Panc1 (cell line): ENCODE results near the gene TPRX2. TPM values are rescaled to one million over a fixed set of nuclear protein-coding genes. Genes with fewer than 3 reads are reported as not detected.

Experiments used
- ATAC-seq: fragments of 200-7000 bp; cut with Tn5 transposase; 2 replicates; pipeline ENCODE4 v1.9.1; 2020; ENCODE audit warnings: mild to moderate bottlenecking, moderate library complexity
- BruUV-seq: library from RNA; stranded (reverse); fragments of 400-500 nt; replicated peaks from 2 replicates; lab custom pipeline; 2021; lab: Mats Ljungman, UMichigan
- CTCF ChIA-PET: fragments of 300-600 bp; sonication (Branson Sonifier 250); formaldehyde crosslinking; loops from one replicate; lab custom pipeline; 2022; ENCODE audit warnings: antibody characterized with exemption; lab: Charles Lee
- POLR2A ChIA-PET: fragments of 300-600 bp; sonication (Branson Sonifier 250); formaldehyde crosslinking; loops from one replicate; lab custom pipeline; 2022; ENCODE audit warnings: antibody characterized with exemption; lab: Charles Lee
- DNase-seq: peaks from one replicate; pipeline ENCODE4 v3.0.0-alpha.2; 2010; ENCODE audit warnings: low read depth, low spot score
- H3K27ac ChIP-seq: 2 replicates; pipeline ENCODE4 v1.5.1; 2011; ENCODE audit warnings: mild to moderate bottlenecking, low read length, inconsistent platforms
- H3K27me3 ChIP-seq: fragments of 200-500 bp; sonication (Bioruptor generic); 2 replicates; pipeline ENCODE4 v1.6.0; 2014; ENCODE audit warnings: low read length, inconsistent platforms; ENCODE audit not compliant: control insufficient read depth, insufficient read depth
- H3K36me3 ChIP-seq: fragments of 200-500 bp; sonication (Bioruptor generic); 2 replicates; pipeline ENCODE4 v1.5.1; 2014; ENCODE audit warnings: inconsistent platforms, mild to moderate bottlenecking, low read length, moderate library complexity; ENCODE audit not compliant: control insufficient read depth, insufficient read depth
- H3K4me1 ChIP-seq: 2 replicates; pipeline ENCODE4 v1.5.1; 2011; ENCODE audit warnings: inconsistent platforms, mild to moderate bottlenecking, low read length, moderate library complexity; ENCODE audit not compliant: control insufficient read depth, insufficient read depth
- H3K4me3 ChIP-seq, 2 experiments: 2 replicates each; pipeline ENCODE4 v1.5.1; 2011 to 2012; ENCODE audit warnings: low read depth in 2 of 2, low read length in 2 of 2, mild to moderate bottlenecking in 2 of 2, inconsistent platforms in 1 of 2, moderate library complexity in 1 of 2
- H3K9me3 ChIP-seq: fragments of 200-500 bp; sonication (Bioruptor generic); 2 replicates; pipeline ENCODE4 v1.5.1; 2014; ENCODE audit warnings: low read depth, mild to moderate bottlenecking, inconsistent platforms, low read length, moderate library complexity; ENCODE audit not compliant: control insufficient read depth, insufficient read depth
- CTCF ChIP-seq: fragments of 450-650 bp; IDR thresholded peaks from 2 replicates; pipeline ENCODE4 v1.5.1; 2017; ENCODE audit warnings: mild to moderate bottlenecking
- POLR2AphosphoS5 ChIP-seq: IDR thresholded peaks from 2 replicates; pipeline ENCODE4 v1.6.1; 2012; ENCODE audit warnings: mild to moderate bottlenecking, low read depth, low read length, moderate library complexity
- REST ChIP-seq, 2 experiments: IDR thresholded peaks; 2 replicates each; pipeline ENCODE4 v1.6.1; 2011 to 2012; ENCODE audit warnings: low read depth in 2 of 2, control low read depth in 1 of 2, low read length in 1 of 2, mild to moderate bottlenecking in 1 of 2, moderate library complexity in 1 of 2; ENCODE audit not compliant: insufficient read depth in 1 of 2
- SIN3A ChIP-seq: IDR thresholded peaks from 2 replicates; pipeline ENCODE4 v1.6.1; 2012; ENCODE audit warnings: low read depth, mild to moderate bottlenecking, low read length, moderate library complexity, borderline replicate concordance; ENCODE audit not compliant: insufficient read depth
- TCF7L2 ChIP-seq: IDR thresholded peaks from 2 replicates; pipeline ENCODE4 v1.6.1; 2011; ENCODE audit warnings: mild to moderate bottlenecking, low read depth, low read length, inconsistent platforms
- in situ Hi-C: cut with HindIII; loops from 2 replicates; pipeline ENCODE4 v1.10.0; 2016; ENCODE audit warnings: low sequenced_read_pairs, low pct_unique_long_range_greater_than_20kb
- intact Hi-C: fragments of 100-400 bp; cut with micrococcal nuclease; formaldehyde crosslinking; loops from one replicate; pipeline ENCODE4 v1.10.0; 2022; ENCODE audit not compliant: unreplicated experiment
- total RNA-seq: library from RNA; stranded (reverse); gene quantifications from one replicate; pipeline ENCODE4 v1.2.1, GENCODE V29; 2021; ENCODE audit not compliant: unreplicated experiment

TPRX2 gene
- total RNA-seq, 1 experiment from 2014 or later: not detected

GRCh38 chr19:47896773-47897172, 37.7 kb downstream of the TPRX2 start:
- in situ Hi-C loops (no loop called here), intact Hi-C loops (no loop called here)
- DNase-seq: no peak
- Histone ChIP-seq H3K27me3 (no peaks in the 10 kb centered on the region), H3K9me3 (no peaks in the 10 kb centered on the region), H3K4me1 (no peaks in the 10 kb centered on the region), H3K4me3 (no peak overlapping the region), H3K27ac (no peak overlapping the region), H3K36me3 (no peaks in the 10 kb centered on the region)
- CTCF ChIA-PET: no interaction called here
- no TSS peak for BruUV-seq
- POLR2A ChIA-PET: no interaction called here
- ATAC-seq: no peak
- no peak for TF ChIP-seq POLR2AphosphoS5
- TF ChIP-seq TCF7L2: no peak
- TF ChIP-seq CTCF: no peak
- no peak for TF ChIP-seq REST (IDR thresholded peaks at IDR 0.05; ENCODE audit: insufficient read depth in 1 of 2, low read depth in 2 of 2, low read length in 1 of 2)
- TF ChIP-seq SIN3A: no peak

GRCh38 chr19:47897861-47898260, 38.8 kb downstream of the TPRX2 start:
- intact Hi-C loops: no loop called here
- Histone ChIP-seq H3K27ac (no peak overlapping the region), H3K4me3 (no peak overlapping the region), H3K36me3 (no peaks in the 10 kb centered on the region), H3K4me1 (no peaks in the 10 kb centered on the region), H3K9me3 (no peaks in the 10 kb centered on the region), H3K27me3 (no peaks in the 10 kb centered on the region)
- ATAC-seq (no peak), DNase-seq (no peak)
- POLR2A ChIA-PET: no interaction called here
- TF ChIP-seq POLR2AphosphoS5 (no peak), TCF7L2 (no peak), REST (IDR thresholded peaks at IDR 0.05; ENCODE audit: insufficient read depth in 1 of 2, low read depth in 2 of 2, low read length in 1 of 2) (no peak), CTCF (no peak), SIN3A (no peak)
- in situ Hi-C loops: no loop called here
- CTCF ChIA-PET: no interaction called here
- no TSS peak for BruUV-seq
